GM18858 (cell line): ENCODE measurements around the gene PCDHB3.
"Not testable (repeated sequence)": the region's sequence is repeated elsewhere in the genome, so short reads cannot be mapped to it uniquely, and the experiment has no call there.

Source experiments
- ATAC-seq: cut with Tn5 transposase; IDR thresholded peaks from one replicate; pipeline ENCODE4 v1.9.1; 2021; ENCODE audit not compliant: unreplicated experiment

PCDHB3 gene

DNA sequence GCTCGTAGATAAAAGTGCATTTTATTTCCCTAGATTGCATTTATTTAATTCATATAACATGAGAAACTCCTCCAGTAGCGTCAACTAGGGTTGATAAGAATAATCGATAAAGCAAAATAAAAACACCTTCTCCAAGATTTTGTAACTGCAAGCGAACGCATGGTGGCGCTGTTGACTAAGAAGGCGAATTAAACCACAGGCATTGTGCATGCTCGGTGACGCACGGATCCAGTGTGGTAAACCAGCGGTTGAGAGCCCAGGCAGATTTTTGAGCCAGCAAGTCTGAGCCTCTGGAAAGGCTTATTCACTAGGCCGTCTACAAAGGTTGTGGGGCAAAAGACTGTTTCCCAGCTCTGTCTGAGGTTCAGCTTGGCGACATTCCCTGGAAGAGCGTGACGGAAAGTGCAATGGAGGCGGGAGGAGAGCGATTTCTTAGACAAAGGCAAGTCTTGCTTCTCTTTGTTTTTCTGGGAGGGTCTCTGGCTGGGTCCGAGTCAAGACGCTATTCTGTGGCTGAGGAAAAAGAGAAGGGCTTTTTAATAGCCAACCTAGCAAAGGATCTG, at the start of gene PCDHB3:
TSS of gene PCDHB3 (plus strand) at position 231 of the 563 bp plus-strand sequence. CDS start at position 408, 177 bp downstream.
- no peak for ATAC-seq

DNA sequence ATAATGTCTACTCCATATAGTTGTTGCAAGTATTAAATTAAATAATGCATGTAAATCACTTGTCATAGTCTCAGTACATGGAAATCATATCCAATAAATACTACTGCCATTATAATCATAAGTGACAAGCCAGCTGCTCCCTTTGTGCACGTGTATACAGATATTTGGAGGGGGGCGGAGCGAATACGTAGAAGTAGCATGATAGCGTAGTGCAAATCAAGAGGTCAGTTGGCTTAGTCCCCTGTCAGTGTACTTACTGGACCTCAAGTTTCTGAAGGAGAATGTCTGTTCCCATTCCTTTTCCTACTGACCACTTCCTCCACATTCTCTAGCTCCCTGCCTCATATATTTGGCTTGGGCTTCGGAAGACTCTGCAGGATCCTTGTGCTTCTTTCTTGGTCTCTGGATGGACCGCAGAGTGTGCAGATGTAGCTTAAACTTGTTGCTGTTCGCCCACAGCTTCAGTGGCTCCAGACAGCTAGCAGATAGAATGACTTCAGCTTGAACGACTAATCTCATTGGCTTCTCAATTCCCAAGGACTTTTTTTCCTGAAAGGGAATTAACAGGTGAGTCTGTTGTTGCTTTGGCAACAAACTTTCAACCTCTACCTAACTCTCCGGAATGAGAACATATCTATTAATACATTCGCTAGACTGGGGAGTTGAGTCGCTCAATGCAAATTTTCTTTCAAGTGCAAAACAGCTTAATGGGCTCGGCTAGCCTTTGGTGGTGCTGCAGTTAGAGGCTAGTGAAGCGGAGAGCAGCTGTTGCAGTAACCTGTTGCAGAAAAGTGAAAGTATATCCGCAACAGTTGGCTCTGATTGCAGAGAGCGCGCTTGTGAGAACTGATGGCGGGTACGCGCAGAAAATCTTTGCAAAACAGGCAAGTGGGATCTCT, 49.4 kb upstream of the PCDHB3 start, which contains the start of gene PCDHB1:
TSS of gene PCDHB1 (plus strand) at position 753 of the 899 bp plus-strand sequence. CDS start at position 850, 97 bp downstream.
- ATAC-seq: no peak

DNA sequence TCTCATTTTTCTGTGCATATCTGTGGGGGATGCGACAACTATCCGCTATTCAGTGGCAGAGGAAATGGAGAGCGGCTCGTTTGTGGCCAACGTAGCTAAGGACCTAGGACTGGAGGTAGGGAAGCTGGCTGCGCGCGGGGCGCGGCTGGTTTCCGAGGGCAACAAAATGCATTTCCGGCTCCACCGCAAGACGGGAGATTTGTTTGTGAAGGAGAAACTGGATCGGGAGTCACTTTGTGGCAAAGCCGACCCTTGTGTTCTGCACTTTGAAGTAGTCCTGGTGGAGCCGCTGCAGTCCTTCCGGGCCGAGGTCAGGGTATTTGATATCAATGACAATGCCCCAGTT, 48.8 kb upstream of the PCDHB3 start:
- no peak for ATAC-seq

DNA sequence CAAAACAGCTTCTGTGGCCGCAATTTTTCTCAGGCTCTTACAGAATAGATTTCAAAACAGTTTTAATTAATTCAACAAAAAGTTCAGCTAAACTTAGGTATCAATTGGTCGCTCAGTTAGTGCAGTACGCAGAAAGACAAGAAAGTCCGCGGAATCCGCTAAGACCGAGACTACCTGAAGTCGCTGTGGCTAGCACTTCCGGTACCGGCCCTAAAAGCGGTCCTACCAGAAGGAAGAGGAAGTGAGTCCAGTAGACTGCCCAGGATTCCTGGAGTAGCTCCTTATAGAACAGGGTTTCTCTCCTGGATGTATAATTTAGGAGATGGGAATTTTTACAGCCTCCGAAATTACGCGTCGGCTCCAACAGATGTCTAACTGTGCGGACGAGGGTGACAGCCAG, 22.4 kb upstream of the PCDHB3 start:
- no peak for ATAC-seq

DNA sequence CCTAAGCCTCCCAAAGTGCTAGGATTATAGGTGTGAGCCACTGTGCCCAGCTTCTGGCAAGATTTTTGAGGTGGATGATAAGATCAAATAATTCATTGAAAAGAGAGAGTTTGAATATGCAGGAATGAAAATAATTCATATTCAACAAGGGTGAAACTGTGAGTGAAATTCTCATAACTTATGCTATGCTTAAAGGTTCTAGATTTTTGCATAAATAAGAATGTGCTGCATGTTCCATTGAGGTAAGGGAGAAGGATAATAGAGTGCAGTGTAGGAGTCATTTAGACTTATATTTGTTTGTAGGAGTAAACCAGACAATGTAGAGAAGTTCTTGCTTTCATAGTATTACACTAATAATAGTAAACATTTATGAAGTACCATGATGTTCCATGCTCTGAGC, 18.0 kb upstream of the PCDHB3 start:
- no peak for ATAC-seq

DNA sequence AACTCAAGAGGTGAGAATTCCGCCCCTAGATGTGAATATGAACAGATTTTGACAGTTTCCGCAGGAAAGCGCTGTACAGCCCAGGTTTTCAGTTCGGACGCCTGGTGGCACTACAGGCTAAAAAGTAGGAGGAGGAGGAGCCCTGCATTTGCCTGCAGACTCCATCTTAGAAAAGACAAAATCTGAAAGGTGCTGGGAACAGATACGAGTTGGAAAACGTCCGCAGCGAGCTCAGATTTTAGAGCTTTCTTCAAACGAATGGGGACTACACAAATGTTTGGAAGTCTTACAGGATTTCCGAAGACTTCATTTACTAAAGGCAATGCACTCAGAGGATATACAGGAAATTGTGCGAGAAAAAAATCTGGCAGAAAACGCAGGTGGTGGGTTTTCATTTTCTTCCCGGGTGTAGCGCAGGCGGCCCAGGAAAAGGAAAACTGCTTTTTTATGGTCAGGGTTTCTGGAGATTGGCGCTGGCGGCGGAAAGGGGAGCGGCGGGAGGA, 15.7 kb upstream of the PCDHB3 start:
- ATAC-seq: no peak

DNA sequence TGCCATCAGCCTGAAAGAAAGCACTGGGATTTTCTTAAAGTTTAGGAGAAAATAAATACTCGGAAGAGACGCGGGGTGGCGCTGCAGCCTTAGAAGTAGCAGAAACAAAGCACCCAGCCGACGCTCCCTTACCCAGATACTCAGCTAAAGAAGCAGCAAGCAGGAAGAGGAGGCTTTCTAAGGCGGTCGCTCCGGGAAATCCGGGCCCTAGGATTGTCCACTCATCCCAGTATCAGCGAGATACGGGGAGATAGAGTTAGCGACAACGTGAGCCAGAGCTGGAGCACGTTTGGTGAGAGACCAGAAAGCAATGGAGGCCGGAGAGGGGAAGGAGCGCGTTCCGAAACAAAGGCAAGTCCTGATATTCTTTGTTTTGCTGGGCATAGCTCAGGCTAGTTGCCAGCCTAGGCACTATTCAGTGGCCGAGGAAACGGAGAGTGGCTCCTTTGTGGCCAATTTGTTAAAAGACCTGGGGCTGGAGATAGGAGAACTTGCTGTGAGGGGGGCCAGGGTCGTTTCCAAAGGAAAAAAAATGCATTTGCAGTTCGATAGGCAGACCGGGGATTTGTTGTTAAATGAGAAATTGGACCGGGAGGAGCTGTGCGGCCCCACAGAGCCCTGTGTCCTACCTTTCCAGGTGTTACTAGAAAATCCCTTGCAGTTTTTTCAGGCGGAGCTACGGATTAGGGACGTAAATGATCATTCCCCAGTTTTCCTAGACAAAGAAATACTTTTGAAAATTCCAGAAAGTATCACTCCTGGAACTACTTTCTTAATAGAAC, 5.6 kb upstream of the PCDHB3 start, which contains the start of gene PCDHB2:
TSS of gene PCDHB2 (plus strand) at position 135 of the 782 bp plus-strand sequence. CDS start at position 311, 176 bp downstream.
- no peak for ATAC-seq

DNA sequence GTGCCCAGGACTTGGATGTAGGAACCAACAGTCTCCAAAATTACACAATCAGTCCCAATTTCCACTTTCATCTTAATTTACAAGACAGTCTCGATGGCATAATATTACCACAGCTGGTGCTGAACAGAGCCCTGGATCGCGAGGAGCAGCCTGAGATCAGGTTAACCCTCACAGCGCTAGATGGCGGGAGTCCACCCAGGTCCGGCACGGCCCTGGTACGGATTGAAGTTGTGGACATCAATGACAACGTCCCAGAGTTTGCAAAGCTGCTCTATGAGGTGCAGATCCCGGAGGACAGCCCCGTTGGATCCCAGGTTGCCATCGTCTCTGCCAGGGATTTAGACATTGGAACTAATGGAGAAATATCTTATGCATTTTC, 5.0 kb upstream of the PCDHB3 start:
- no peak for ATAC-seq

DNA sequence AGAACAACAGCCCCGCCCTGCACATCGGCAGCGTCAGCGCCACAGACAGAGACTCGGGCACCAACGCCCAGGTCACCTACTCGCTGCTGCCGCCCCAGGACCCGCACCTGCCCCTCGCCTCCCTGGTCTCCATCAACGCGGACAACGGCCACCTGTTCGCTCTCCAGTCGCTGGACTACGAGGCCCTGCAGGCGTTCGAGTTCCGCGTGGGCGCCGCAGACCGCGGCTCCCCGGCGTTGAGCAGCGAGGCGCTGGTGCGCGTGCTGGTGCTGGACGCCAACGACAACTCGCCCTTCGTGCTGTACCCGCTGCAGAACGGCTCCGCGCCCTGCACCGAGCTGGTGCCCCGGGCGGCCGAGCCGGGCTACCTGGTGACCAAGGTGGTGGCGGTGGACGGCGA, 4.1 kb upstream of the PCDHB3 start:
- not testable (repeated sequence) for ATAC-seq

DNA sequence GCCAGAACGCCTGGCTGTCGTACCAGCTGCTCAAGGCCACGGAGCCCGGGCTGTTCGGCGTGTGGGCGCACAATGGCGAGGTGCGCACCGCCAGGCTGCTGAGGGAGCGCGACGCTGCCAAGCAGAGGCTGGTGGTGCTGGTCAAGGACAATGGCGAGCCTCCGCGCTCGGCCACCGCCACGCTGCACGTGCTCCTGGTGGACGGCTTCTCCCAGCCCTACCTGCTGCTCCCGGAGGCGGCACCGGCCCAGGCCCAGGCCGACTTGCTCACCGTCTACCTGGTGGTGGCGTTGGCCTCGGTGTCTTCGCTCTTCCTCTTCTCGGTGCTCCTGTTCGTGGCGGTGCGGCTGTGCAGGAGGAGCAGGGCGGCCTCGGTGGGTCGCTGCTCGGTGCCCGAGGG, 3.7 kb upstream of the PCDHB3 start:
- ATAC-seq: not testable (repeated sequence)

DNA sequence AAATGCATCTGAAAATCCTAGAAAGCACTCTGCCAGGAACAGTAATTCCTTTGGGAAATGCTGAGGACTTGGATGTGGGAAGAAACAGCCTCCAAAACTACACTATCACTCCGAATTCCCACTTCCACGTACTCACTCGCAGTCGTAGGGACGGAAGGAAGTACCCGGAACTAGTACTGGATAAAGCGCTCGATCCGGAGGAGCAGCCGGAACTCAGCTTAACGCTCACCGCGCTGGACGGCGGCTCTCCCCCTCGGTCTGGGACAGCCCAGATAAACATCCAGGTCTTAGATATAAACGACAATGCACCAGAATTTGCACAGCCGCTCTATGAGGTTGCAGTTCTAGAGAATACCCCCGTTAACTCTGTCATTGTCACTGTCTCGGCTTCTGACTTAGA, 786 bp downstream of the PCDHB3 start:
- ATAC-seq: no peak

DNA sequence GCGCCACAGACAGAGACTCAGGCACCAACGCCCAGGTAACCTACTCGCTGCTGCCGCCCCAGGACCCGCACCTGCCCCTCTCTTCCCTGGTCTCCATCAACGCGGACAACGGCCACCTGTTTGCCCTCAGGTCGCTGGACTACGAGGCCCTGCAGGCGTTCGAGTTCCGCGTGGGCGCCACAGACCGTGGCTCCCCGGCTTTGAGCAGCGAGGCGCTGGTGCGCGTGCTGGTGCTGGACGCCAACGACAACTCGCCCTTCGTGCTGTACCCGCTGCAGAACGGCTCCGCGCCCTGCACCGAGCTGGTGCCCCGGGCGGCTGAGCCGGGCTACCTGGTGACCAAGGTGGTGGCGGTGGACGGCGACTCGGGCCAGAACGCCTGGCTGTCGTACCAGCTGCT, 1.8 kb downstream of the PCDHB3 start:
- not testable (repeated sequence) for ATAC-seq

DNA sequence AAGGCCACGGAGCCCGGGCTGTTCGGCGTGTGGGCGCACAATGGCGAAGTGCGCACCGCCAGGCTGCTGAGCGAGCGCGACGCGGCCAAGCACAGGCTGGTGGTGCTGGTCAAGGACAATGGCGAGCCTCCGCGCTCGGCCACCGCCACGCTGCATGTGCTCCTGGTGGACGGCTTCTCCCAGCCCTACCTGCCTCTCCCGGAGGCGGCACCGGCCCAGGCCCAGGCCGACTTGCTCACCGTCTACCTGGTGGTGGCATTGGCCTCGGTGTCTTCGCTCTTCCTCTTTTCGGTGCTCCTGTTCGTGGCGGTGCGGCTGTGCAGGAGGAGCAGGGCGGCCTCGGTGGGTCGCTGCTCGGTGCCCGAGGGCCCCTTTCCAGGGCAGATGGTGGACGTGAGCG, 2.2 kb downstream of the PCDHB3 start:
- not testable (repeated sequence) for ATAC-seq

DNA sequence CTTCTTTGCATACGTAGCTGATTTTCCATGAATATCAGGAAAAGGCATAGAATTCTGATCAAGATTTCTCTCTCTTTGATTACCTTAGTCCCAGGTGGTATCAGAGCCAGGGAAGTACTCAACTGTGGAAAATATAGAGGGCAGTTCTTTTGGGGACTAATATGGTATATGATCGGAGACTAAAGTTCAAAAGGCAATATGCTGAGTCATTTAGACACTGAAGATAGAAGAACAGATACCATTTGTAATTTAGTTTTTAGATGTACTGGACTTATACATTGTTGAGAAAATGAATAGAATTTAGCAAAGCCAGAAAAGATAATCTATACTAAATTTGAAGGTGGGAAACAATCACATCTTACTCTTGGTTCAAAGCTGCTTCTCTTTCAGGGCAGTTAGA, 5.1 kb downstream of the PCDHB3 start:
- ATAC-seq: no peak

DNA sequence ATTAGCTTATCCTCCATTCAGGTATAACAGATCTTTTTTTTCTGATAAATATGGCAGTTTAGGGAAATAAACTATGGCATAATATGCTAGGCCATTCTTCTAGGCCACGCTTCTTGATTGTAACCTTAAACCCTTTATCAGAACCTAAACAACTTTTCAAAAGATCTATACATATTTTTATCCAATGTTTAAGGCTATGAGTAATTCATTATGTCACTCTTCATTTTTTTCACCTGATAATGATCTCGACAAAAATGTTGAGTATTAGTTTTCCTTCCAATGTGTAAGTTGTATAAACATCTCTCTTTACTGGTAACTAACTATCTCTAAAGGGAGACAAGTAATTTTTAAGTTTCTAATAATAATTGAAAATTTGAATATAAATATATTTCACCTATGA, 19.0 kb downstream of the PCDHB3 start:
- ATAC-seq: no peak

DNA sequence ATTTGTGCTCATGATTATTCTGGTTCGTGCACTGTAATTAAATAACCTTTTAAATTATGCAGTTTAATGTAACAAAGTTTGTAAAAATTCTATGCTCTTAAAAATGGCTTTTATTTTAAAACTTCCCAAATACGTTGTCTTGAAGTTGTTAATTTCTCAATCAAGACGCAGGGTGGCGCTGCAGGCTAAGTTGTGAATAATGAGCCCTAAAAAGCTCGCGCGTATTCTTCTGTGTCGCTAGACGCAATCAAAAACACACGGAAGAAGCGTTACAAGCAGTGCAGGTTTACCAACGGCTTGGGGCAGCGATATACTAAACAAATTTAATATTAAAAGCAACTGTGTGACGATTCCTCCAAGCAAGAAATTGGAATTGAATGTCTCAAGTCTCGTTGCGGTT, 21.3 kb downstream of the PCDHB3 start, which contains the start of gene PCDHB4:
TSS of gene PCDHB4 (plus strand) at position 256 of the 400 bp plus-strand sequence. CDS start 181 bp downstream, outside the sequence.
- ATAC-seq: no peak

DNA sequence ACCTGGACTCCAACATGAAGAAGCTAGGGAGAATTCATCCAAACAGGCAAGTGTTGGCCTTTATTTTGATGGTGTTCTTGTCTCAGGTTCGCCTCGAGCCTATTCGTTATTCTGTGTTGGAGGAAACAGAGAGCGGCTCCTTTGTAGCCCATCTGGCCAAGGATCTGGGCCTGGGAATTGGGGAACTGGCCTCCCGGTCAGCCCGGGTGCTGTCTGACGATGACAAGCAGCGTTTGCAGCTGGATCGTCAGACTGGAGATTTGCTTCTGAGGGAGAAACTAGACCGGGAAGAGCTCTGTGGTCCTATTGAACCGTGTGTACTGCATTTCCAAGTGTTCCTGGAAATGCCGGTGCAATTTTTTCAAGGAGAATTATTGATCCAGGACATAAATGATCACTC, 21.7 kb downstream of the PCDHB3 start:
- ATAC-seq: no peak

DNA sequence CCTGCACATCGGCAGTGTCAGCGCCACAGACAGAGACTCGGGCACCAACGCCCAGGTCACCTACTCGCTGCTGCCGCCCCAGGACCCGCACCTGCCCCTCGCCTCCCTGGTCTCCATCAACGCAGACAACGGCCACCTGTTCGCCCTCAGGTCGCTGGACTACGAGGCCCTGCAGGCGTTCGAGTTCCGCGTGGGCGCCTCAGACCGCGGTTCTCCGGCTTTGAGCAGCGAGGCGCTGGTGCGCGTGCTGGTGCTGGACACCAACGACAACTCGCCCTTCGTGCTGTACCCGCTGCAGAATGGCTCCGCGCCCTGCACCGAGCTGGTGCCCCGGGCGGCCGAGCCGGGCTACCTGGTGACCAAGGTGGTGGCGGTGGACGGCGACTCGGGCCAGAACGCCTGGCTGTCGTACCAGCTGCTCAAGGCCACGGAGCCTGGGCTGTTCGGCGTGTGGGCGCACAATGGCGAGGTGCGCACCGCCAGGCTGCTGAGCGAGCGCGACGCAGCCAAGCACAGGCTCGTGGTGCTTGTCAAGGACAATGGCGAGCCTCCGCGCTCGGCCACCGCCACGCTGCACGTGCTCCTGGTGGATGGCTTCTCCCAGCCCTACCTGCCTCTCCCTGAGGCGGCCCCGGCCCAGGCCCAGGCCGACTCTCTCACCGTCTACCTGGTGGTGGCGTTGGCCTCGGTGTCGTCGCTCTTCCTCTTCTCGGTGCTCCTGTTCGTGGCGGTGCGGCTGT, 23.3 kb downstream of the PCDHB3 start:
- ATAC-seq: not testable (repeated sequence)

DNA sequence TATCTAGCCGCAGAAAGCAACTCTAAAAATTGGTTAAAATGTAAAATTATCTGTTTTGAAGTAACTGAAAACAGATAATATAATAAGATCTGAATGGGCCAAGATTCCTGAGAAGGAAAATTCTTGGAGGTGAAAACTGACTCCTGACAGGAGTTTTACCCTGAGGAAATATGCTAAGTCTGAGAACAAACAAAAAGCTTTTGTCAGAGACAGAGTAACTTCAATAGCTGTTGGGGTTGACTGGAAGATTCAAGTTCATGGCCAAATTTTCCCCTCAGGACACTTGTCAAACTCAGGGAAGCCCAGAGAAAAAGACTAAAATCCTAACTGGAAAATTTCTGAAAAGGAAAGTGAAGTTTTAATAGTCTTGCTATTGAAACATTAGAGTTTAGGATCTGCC, 27.0 kb downstream of the PCDHB3 start:
- ATAC-seq: no peak

DNA sequence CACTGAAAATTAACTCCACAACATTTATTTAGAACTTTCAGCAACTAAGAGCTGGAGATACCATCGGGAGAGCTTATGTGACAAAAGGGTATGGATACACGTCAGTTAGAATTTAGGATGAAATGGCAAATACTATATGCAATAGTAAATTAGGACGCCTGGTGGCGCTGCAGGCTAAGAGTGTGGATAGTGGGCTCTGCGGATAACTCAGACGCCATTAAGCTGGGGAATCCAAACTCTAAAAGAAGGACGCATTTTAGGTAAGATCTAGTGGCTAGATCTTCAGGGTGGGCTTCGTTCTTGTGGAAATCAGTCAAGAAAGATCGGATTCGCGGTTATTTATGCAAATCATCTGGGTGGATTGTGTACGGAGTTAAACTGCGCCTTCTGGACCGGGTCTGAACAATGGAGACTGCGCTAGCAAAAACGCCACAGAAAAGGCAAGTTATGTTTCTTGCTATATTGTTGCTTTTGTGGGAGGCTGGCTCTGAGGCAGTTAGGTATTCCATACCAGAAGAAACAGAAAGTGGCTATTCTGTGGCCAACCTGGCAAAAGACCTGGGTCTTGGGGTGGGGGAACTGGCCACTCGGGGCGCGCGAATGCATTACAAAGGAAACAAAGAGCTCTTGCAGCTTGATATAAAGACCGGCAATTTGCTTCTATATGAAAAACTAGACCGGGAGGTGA, 34.9 kb downstream of the PCDHB3 start, which contains the start of gene PCDHB5:
TSS of gene PCDHB5 (plus strand) at position 177 of the 688 bp plus-strand sequence. CDS start at position 406, 229 bp downstream.
- no peak for ATAC-seq
